ENCODE measurements around the gene IGSF8. TPM values are rescaled to one million over a fixed set of nuclear protein-coding genes. Genes with fewer than 3 reads are reported as not detected.

IGSF8 gene
- total RNA-seq, 4 donors from 2014 or later: 35.9 to 89.0 (median 49.5) TPM

- 92% methylated on average over 2 of the region's 2 CpGs; no CpG with 5 or more reads in 1 of the 2 donors for WGBS, 2 donors (ENCODE audit: low coverage in 1 of 2)
- Histone ChIP-seq H3K4me1 (peaks cover 33 to 62% (median 44%) of the 10 kb centered on the region in 4 donors), H3K9me3 (no peaks in the 10 kb centered on the region), H3K27me3 (no peaks in the 10 kb centered on the region), H3K4me3 (no peak overlapping the region), H3K36me3 (no peaks in the 10 kb centered on the region), H3K27ac (peak overlapping the region; percentile 90 to 97 (median 95))
- intact Hi-C loops (cut with DNase I; ENCODE audit: low total_unique reads): loop anchor here (1.0 to 10.0 kb wide), 2 partner anchors 95 to 119 kb away; partner anchors contain the start of gene CASQ1
- TF ChIP-seq EP300 (IDR thresholded peaks at IDR 0.05; ENCODE audit: low read depth) (no peak), POLR2AphosphoS5 (IDR thresholded peaks at IDR 0.05) (no peak)
- in situ Hi-C loops (cut with MboI; ENCODE audit: low pct_ligation_motif_present in 1 of 4, low pct_unique_long_range_greater_than_20kb in 1 of 4, low sequenced_read_pairs in 3 of 4): no loop called here
- no peak for DNase-seq
Observed at GRCh38 chr1:160099716-160100375, 1.4 kb upstream of the IGSF8 start.

- H3K4me3 ChIP-seq: peak overlapping the region; percentile 29 to 88 (median 56)
- in situ Hi-C loops (cut with MboI; ENCODE audit: low pct_ligation_motif_present in 1 of 4, low pct_unique_long_range_greater_than_20kb in 1 of 4, low sequenced_read_pairs in 3 of 4) (no loop called here), intact Hi-C loops (cut with DNase I; ENCODE audit: low total_unique reads) (loop anchor here (1.0 kb wide), 1 partner anchor 120 kb away; no protein-coding TSS in a partner anchor)
- WGBS, 2 donors (ENCODE audit: low coverage in 1 of 2): 0 to 2% methylated on average over 1 to 24 of the region's 40 CpGs
- DNase-seq: peak; percentile 99
- H3K27ac ChIP-seq: peak overlapping the region; percentile 90 to 97 (median 95)
- H3K36me3 ChIP-seq: no peaks in the 10 kb centered on the region
- H3K4me1 ChIP-seq: peaks cover 33 to 65% (median 48%) of the 10 kb centered on the region in 4 donors
- H3K27me3 ChIP-seq: no peaks in the 10 kb centered on the region
- TF ChIP-seq POLR2A (IDR thresholded peaks at IDR 0.05): peak; percentile 64
- no peak for TF ChIP-seq CTCF (IDR thresholded peaks at IDR 0.05)
- TF ChIP-seq EP300 (IDR thresholded peaks at IDR 0.05; ENCODE audit: low read depth): no peak
- TF ChIP-seq POLR2AphosphoS5 (IDR thresholded peaks at IDR 0.05): peak; percentile 79 to 86 (median 85)
- no peaks in the 10 kb centered on the region for H3K9me3 ChIP-seq
Observed at GRCh38 chr1:160098852-160099561, 588 bp upstream of the IGSF8 start.

GRCh38 chr1:160097151-160097910, 1.1 kb downstream of the IGSF8 start:
- H3K27ac ChIP-seq: peak overlapping the region; percentile 90 to 97 (median 95)
- in situ Hi-C loops (cut with MboI; ENCODE audit: low pct_ligation_motif_present in 1 of 4, low pct_unique_long_range_greater_than_20kb in 1 of 4, low sequenced_read_pairs in 3 of 4): no loop called here
- peak overlapping the region; percentile 54 to 93 (median 76) for H3K4me3 ChIP-seq
- H3K4me1 ChIP-seq: peaks cover 38 to 66% (median 50%) of the 10 kb centered on the region in 4 donors
- no peak for DNase-seq
- no peak for TF ChIP-seq POLR2AphosphoS5 (IDR thresholded peaks at IDR 0.05)
- no peak for TF ChIP-seq CTCF (IDR thresholded peaks at IDR 0.05)
- no peak for TF ChIP-seq POLR2A (IDR thresholded peaks at IDR 0.05)
- no peak for TF ChIP-seq EP300 (IDR thresholded peaks at IDR 0.05; ENCODE audit: low read depth)
- intact Hi-C loops (cut with DNase I; ENCODE audit: low total_unique reads): no loop called here
- no peaks in the 10 kb centered on the region for H3K9me3 ChIP-seq
- H3K36me3 ChIP-seq: no peaks in the 10 kb centered on the region
- no peaks in the 10 kb centered on the region for H3K27me3 ChIP-seq
- WGBS, 2 donors (ENCODE audit: low coverage in 1 of 2): 62% methylated on average over 5 of the region's 5 CpGs; no CpG with 5 or more reads in 1 of the 2 donors

- H3K27me3 ChIP-seq: no peaks in the 10 kb centered on the region
- H3K36me3 ChIP-seq: no peaks in the 10 kb centered on the region
- H3K27ac ChIP-seq: peak overlapping the region in 1 of 4 donors; percentile 97
- in situ Hi-C loops (cut with MboI; ENCODE audit: low pct_ligation_motif_present in 1 of 4, low pct_unique_long_range_greater_than_20kb in 1 of 4, low sequenced_read_pairs in 3 of 4) (no loop called here), intact Hi-C loops (cut with DNase I; ENCODE audit: low total_unique reads) (no loop called here)
- no peak overlapping the region for H3K4me3 ChIP-seq
- H3K4me1 ChIP-seq: peaks cover 35 to 60% (median 46%) of the 10 kb centered on the region in 4 donors
- no peak for DNase-seq
- TF ChIP-seq CTCF (IDR thresholded peaks at IDR 0.05) (no peak), POLR2A (IDR thresholded peaks at IDR 0.05) (no peak), POLR2AphosphoS5 (IDR thresholded peaks at IDR 0.05) (no peak), EP300 (IDR thresholded peaks at IDR 0.05; ENCODE audit: low read depth) (no peak)
- WGBS, 2 donors (ENCODE audit: low coverage in 1 of 2): 74% methylated on average over 3 of the region's 4 CpGs; no CpG with 5 or more reads in 1 of the 2 donors
- H3K9me3 ChIP-seq: no peaks in the 10 kb centered on the region
Observed at GRCh38 chr1:160096274-160097116, 1.9 kb downstream of the IGSF8 start.

Measured in transverse colon (tissue), 4 donors.